ENCODE data around the gene DST.

The DST gene

DNA sequence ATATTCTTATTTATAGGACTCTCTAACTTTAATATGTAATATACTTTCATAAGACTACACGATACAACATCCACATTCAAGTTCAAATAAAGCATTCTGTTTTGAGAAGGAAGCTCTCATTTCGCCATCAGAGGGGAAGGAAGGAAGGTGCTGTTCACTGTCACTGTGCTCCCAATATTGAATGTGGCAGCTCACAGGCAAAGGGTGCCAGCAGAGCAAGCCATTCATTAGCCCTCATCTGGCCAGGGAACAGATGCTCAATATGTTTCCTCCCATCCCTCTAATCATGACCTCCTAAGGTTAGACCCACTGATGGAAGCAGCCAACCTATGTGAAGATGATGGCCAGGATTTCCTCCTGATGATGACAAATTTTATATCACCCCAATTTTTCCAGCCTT, 154.4 kb downstream of the DST start:
- Histone ChIP-seq H3K36me3 (replicated peaks in 1 of 2; ENCODE audit: control insufficient read depth in 2 of 2, insufficient read depth in 2 of 2, low read length in 2 of 2) (peaks cover 15 to 89% of the 10 kb centered on the region in 2 donors), H2BK12ac (ENCODE audit: low read length) (no peak overlapping the region)
- no peak for DNase-seq (ENCODE audit: low spot score)

DNA sequence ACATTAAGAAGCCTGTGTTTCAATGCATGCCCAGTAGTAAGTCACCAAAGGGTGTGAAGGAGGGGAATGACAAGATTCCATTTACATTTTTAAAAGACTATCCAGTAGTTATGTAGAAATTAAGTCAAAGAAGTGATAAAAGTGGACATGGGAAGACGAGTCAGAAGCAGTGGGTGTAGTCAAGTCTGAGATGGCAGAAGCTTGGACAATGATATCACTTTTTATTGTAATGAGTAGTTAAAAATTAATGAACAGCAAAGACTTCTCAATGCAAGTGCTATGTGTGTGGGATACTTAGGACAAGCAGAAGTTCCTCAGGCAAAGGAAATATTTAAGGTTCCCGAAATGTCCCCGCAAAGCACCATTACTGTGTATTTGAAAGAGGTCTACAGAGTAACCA, 156.0 kb downstream of the DST start:
- Histone ChIP-seq H3K4me1 (ENCODE audit: control insufficient read depth in 2 of 2, insufficient read depth in 1 of 2, low read depth in 1 of 2, low read length in 2 of 2) (peaks cover 0 to 1% of the 10 kb centered on the region in 2 donors), H2BK120ac (ENCODE audit: low read depth, low read length) (no peak overlapping the region), H2AK5ac (ENCODE audit: low read depth, low read length) (no peak overlapping the region), H2BK5ac (ENCODE audit: low read length) (no peak overlapping the region), H2BK12ac (ENCODE audit: low read length) (no peak overlapping the region), H3K23ac (ENCODE audit: low read depth, low read length, poor library complexity) (no peak overlapping the region), H4K91ac (ENCODE audit: low read depth, low read length, poor library complexity) (no peak overlapping the region), H2BK15ac (ENCODE audit: low read length) (no peak overlapping the region), H3K79me1 (ENCODE audit: low read depth, low read length) (no peaks in the 10 kb centered on the region), H3K27me3 (ENCODE audit: control insufficient read depth in 3 of 3, insufficient read depth in 3 of 3, low read depth in 1 of 3, low read length in 3 of 3) (no peaks in the 10 kb centered on the region), H3K4me2 (ENCODE audit: insufficient read depth, low read length, poor library complexity, severe bottlenecking) (no peak overlapping the region), H3K9me3 (replicated peaks in 1 of 2; ENCODE audit: control insufficient read depth in 2 of 2, insufficient read depth in 1 of 2, low read depth in 1 of 2, low read length in 2 of 2) (peaks cover 0 to 5% of the 10 kb centered on the region in 2 donors), H3K4ac (ENCODE audit: low read length) (no peak overlapping the region), H3K18ac (ENCODE audit: low read length) (no peak overlapping the region), H2AFZ (ENCODE audit: low read length) (no peak overlapping the region), H3K14ac (ENCODE audit: low read length) (no peak overlapping the region), H4K8ac (ENCODE audit: low read depth, low read length) (no peak overlapping the region), H3K36me3 (replicated peaks in 1 of 2; ENCODE audit: control insufficient read depth in 2 of 2, insufficient read depth in 2 of 2, low read length in 2 of 2) (peaks cover 16 to 89% of the 10 kb centered on the region in 2 donors), H3K27ac (replicated peaks; ENCODE audit: low read length) (no peak overlapping the region), H3K9ac (ENCODE audit: low read depth, low read length, poor library complexity) (no peak overlapping the region), H3K4me3 (ENCODE audit: low read length in 2 of 2) (no peak overlapping the region)
- WGBS, 2 donors (ENCODE audit: extremely low coverage in 2 of 2, insufficient read length in 2 of 2, insufficient replicate concordance in 1 of 2) = no CpG with 5 or more reads among the region's 3 CpGs
- no peak for DNase-seq (ENCODE audit: low spot score)

More for the DNA sequence above, 154.4 kb downstream of the DST start:
- H3K79me1 ChIP-seq (ENCODE audit: low read depth, low read length) = no peaks in the 10 kb centered on the region
- H3K9me3 ChIP-seq (replicated peaks in 1 of 2; ENCODE audit: control insufficient read depth in 2 of 2, insufficient read depth in 1 of 2, low read depth in 1 of 2, low read length in 2 of 2) = peaks cover 0 to 5% of the 10 kb centered on the region in 2 donors
- no CpG with 5 or more reads among the region's 2 CpGs for WGBS, 2 donors (ENCODE audit: extremely low coverage in 2 of 2, insufficient read length in 2 of 2, insufficient replicate concordance in 1 of 2)
- no peak overlapping the region for H3K4ac ChIP-seq (ENCODE audit: low read length)
- H4K91ac ChIP-seq (ENCODE audit: low read depth, low read length, poor library complexity) = no peak overlapping the region
- no peak overlapping the region for H3K4me2 ChIP-seq (ENCODE audit: insufficient read depth, low read length, poor library complexity, severe bottlenecking)
- no peak overlapping the region for H2AFZ ChIP-seq (ENCODE audit: low read length)
- no peak overlapping the region for H3K9ac ChIP-seq (ENCODE audit: low read depth, low read length, poor library complexity)
- peaks cover 0 to 1% of the 10 kb centered on the region in 2 donors for H3K4me1 ChIP-seq (ENCODE audit: control insufficient read depth in 2 of 2, insufficient read depth in 1 of 2, low read depth in 1 of 2, low read length in 2 of 2)
- no peak overlapping the region for H3K4me3 ChIP-seq (ENCODE audit: low read length in 2 of 2)
- no peak overlapping the region for H2BK15ac ChIP-seq (ENCODE audit: low read length)
- no peaks in the 10 kb centered on the region for H3K27me3 ChIP-seq (ENCODE audit: control insufficient read depth in 3 of 3, insufficient read depth in 3 of 3, low read depth in 1 of 3, low read length in 3 of 3)
- no peak overlapping the region for H3K14ac ChIP-seq (ENCODE audit: low read length)
- no peak overlapping the region for H2AK5ac ChIP-seq (ENCODE audit: low read depth, low read length)
- no peak overlapping the region for H3K27ac ChIP-seq (replicated peaks; ENCODE audit: low read length)
- H4K8ac ChIP-seq (ENCODE audit: low read depth, low read length) = no peak overlapping the region
- no peak overlapping the region for H3K23ac ChIP-seq (ENCODE audit: low read depth, low read length, poor library complexity)
- H2BK120ac ChIP-seq (ENCODE audit: low read depth, low read length) = no peak overlapping the region
- no peak overlapping the region for H2BK5ac ChIP-seq (ENCODE audit: low read length)
- no peak overlapping the region for H3K18ac ChIP-seq (ENCODE audit: low read length)

DNA sequence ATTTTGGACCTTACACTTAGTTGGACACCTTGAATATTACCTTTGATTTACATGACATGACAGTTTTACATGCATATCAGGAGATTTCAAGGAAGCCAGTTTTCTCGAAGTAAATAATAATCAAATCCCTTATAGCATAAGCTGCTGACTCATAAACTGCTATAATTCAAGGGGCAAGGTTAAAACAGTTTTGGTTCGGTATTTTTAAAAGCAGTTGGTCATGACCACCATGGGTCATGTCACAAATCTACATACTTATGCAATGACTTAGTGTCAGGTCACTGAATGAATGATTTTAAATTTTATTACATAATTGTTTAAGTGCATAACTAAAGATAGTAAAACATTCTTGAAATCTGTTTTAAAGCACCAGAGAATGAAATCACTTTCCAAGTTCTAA, 158.0 kb downstream of the DST start:
- H3K4me3 ChIP-seq (ENCODE audit: low read length in 2 of 2) = no peak overlapping the region
- no peak overlapping the region for H2BK12ac ChIP-seq (ENCODE audit: low read length)
- H3K23ac ChIP-seq (ENCODE audit: low read depth, low read length, poor library complexity) = no peak overlapping the region
- DNase-seq (ENCODE audit: low spot score) = no peak
- H3K4me2 ChIP-seq (ENCODE audit: insufficient read depth, low read length, poor library complexity, severe bottlenecking) = no peak overlapping the region
- H4K8ac ChIP-seq (ENCODE audit: low read depth, low read length) = no peak overlapping the region
- H2BK5ac ChIP-seq (ENCODE audit: low read length) = no peak overlapping the region
- H3K14ac ChIP-seq (ENCODE audit: low read length) = no peak overlapping the region
- no peak overlapping the region for H3K4ac ChIP-seq (ENCODE audit: low read length)
- H3K79me1 ChIP-seq (ENCODE audit: low read depth, low read length) = no peaks in the 10 kb centered on the region
- WGBS, 2 donors (ENCODE audit: extremely low coverage in 2 of 2, insufficient read length in 2 of 2, insufficient replicate concordance in 1 of 2) = no CpG with 5 or more reads among the region's 2 CpGs
- H3K36me3 ChIP-seq (replicated peaks in 1 of 2; ENCODE audit: control insufficient read depth in 2 of 2, insufficient read depth in 2 of 2, low read length in 2 of 2) = peaks cover 14 to 91% of the 10 kb centered on the region in 2 donors
- H3K9me3 ChIP-seq (replicated peaks in 1 of 2; ENCODE audit: control insufficient read depth in 2 of 2, insufficient read depth in 1 of 2, low read depth in 1 of 2, low read length in 2 of 2) = peaks cover 0 to 8% of the 10 kb centered on the region in 2 donors
- no peak overlapping the region for H2AFZ ChIP-seq (ENCODE audit: low read length)
- H3K18ac ChIP-seq (ENCODE audit: low read length) = no peak overlapping the region
- no peak overlapping the region for H2BK120ac ChIP-seq (ENCODE audit: low read depth, low read length)
- no peaks in the 10 kb centered on the region for H3K4me1 ChIP-seq (ENCODE audit: control insufficient read depth in 2 of 2, insufficient read depth in 1 of 2, low read depth in 1 of 2, low read length in 2 of 2)
- no peak overlapping the region for H4K91ac ChIP-seq (ENCODE audit: low read depth, low read length, poor library complexity)
- no peaks in the 10 kb centered on the region for H3K27me3 ChIP-seq (ENCODE audit: control insufficient read depth in 3 of 3, insufficient read depth in 3 of 3, low read depth in 1 of 3, low read length in 3 of 3)
- no peak overlapping the region for H3K9ac ChIP-seq (ENCODE audit: low read depth, low read length, poor library complexity)
- H2BK15ac ChIP-seq (ENCODE audit: low read length) = no peak overlapping the region
- no peak overlapping the region for H3K27ac ChIP-seq (replicated peaks; ENCODE audit: low read length)
- no peak overlapping the region for H2AK5ac ChIP-seq (ENCODE audit: low read depth, low read length)

DNA sequence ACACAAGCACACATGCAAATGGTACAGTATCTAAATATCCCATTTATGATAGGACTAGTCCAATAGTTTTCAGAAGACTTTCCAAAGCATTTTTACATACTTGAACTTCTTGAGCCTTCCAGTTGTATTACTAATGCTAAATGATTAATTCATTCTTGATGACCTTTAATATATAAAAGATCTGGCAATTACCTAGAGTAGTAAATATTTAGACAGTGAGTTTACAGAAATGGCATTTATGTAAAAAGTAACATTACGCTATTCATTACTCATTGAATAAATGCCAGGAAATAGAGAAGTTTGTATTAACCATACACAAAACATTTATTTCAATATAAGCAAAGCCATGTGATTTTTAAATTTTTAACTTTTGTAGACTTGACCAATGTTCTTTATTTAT, 158.8 kb downstream of the DST start:
- no peak overlapping the region for H3K9ac ChIP-seq (ENCODE audit: low read depth, low read length, poor library complexity)
- H2AK5ac ChIP-seq (ENCODE audit: low read depth, low read length) = no peak overlapping the region
- no peak overlapping the region for H2BK15ac ChIP-seq (ENCODE audit: low read length)
- no peak overlapping the region for H3K14ac ChIP-seq (ENCODE audit: low read length)
- H3K4me1 ChIP-seq (ENCODE audit: control insufficient read depth in 2 of 2, insufficient read depth in 1 of 2, low read depth in 1 of 2, low read length in 2 of 2) = no peaks in the 10 kb centered on the region
- no peak overlapping the region for H2BK12ac ChIP-seq (ENCODE audit: low read length)
- peaks cover 17 to 91% of the 10 kb centered on the region in 2 donors for H3K36me3 ChIP-seq (replicated peaks in 1 of 2; ENCODE audit: control insufficient read depth in 2 of 2, insufficient read depth in 2 of 2, low read length in 2 of 2)
- H2AFZ ChIP-seq (ENCODE audit: low read length) = no peak overlapping the region
- no peak overlapping the region for H3K4me3 ChIP-seq (ENCODE audit: low read length in 2 of 2)
- H3K4ac ChIP-seq (ENCODE audit: low read length) = no peak overlapping the region
- DNase-seq (ENCODE audit: low spot score) = no peak
- H4K8ac ChIP-seq (ENCODE audit: low read depth, low read length) = no peak overlapping the region
- no peak overlapping the region for H3K4me2 ChIP-seq (ENCODE audit: insufficient read depth, low read length, poor library complexity, severe bottlenecking)
- H3K27me3 ChIP-seq (ENCODE audit: control insufficient read depth in 3 of 3, insufficient read depth in 3 of 3, low read depth in 1 of 3, low read length in 3 of 3) = no peaks in the 10 kb centered on the region
- no CpG with 5 or more reads among the region's 1 CpG for WGBS, 2 donors (ENCODE audit: extremely low coverage in 2 of 2, insufficient read length in 2 of 2, insufficient replicate concordance in 1 of 2)
- H3K9me3 ChIP-seq (replicated peaks in 1 of 2; ENCODE audit: control insufficient read depth in 2 of 2, insufficient read depth in 1 of 2, low read depth in 1 of 2, low read length in 2 of 2) = peaks cover 0 to 15% of the 10 kb centered on the region in 2 donors
- H3K23ac ChIP-seq (ENCODE audit: low read depth, low read length, poor library complexity) = no peak overlapping the region
- no peak overlapping the region for H2BK120ac ChIP-seq (ENCODE audit: low read depth, low read length)
- no peak overlapping the region for H2BK5ac ChIP-seq (ENCODE audit: low read length)
- no peak overlapping the region for H3K27ac ChIP-seq (replicated peaks; ENCODE audit: low read length)
- no peak overlapping the region for H3K18ac ChIP-seq (ENCODE audit: low read length)
- H3K79me1 ChIP-seq (ENCODE audit: low read depth, low read length) = no peaks in the 10 kb centered on the region
- H4K91ac ChIP-seq (ENCODE audit: low read depth, low read length, poor library complexity) = no peak overlapping the region

Data from neuronal stem cell (in vitro differentiated cells).